WERI-Rb-1 (cell line): ENCODE data around the gene MCF2L2.
"Not testable (repeated sequence)": the region's sequence is repeated elsewhere in the genome, so short reads cannot be mapped to it uniquely, and the experiment has no call there.

Experiments used
- DNase-seq: peaks from one replicate; pipeline ENCODE4 v3.0.0-alpha.2; 2020
- H3K27ac ChIP-seq: fragments of 250-450 bp; sonication (Bioruptor Pico); 2 replicates; pipeline ENCODE4 v1.5.1; 2020; ENCODE audit warnings: mild to moderate bottlenecking, moderate library complexity
- H3K27me3 ChIP-seq: fragments of 250-450 bp; sonication (Bioruptor Pico); 2 replicates; pipeline ENCODE4 v1.5.1; 2021; ENCODE audit warnings: mild to moderate bottlenecking, low read depth, moderate library complexity; ENCODE audit not compliant: insufficient read depth, severe bottlenecking
- H3K36me3 ChIP-seq: fragments of 250-450 bp; sonication (Bioruptor Pico); 2 replicates; pipeline ENCODE4 v1.5.1; 2020; ENCODE audit warnings: mild to moderate bottlenecking, moderate library complexity
- H3K4me3 ChIP-seq: 2 replicates; pipeline ENCODE4 v1.5.1; 2011; ENCODE audit warnings: low read depth, mild to moderate bottlenecking, control low read depth, low read length
- H3K9me3 ChIP-seq: fragments of 250-450 bp; sonication (Bioruptor Pico); 2 replicates; pipeline ENCODE4 v1.5.1; 2021; ENCODE audit warnings: mild to moderate bottlenecking, moderate library complexity; ENCODE audit not compliant: severe bottlenecking
- TF ChIP-seq, protein P1 (sequence below): IDR thresholded peaks from 2 replicates; pipeline ENCODE4 v1.5.1; 2011; ENCODE audit warnings: low read depth, mild to moderate bottlenecking, control low read depth, inconsistent platforms, low read length

Gene MCF2L2

DNA sequence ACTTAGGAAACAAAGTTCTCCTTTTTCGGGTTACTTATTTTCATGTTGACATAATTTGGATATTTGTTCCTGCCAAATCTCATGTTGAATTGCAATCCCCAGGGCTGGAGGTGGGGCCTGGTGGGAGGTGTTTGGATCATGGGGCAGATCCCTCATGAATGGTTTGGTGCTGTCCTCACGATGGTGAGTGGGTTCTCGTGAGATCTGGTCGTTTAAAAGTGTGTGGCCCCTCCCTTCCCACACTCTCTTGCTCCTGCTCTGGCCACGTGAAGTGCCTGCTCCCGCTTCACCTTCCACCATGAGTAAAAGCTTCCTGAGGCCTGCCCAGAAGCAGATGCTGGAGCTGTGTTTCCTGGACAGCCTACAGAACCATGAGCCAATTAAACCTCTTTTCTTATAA, 43.7 kb upstream of the MCF2L2 start:
- Histone ChIP-seq H3K27ac (no peak overlapping the region), H3K27me3 (no peaks in the 10 kb centered on the region), H3K4me3 (no peak overlapping the region), H3K36me3 (no peaks in the 10 kb centered on the region), H3K9me3 (no peaks in the 10 kb centered on the region)
- DNase-seq: no peak
- TF ChIP-seq, protein P1, sequence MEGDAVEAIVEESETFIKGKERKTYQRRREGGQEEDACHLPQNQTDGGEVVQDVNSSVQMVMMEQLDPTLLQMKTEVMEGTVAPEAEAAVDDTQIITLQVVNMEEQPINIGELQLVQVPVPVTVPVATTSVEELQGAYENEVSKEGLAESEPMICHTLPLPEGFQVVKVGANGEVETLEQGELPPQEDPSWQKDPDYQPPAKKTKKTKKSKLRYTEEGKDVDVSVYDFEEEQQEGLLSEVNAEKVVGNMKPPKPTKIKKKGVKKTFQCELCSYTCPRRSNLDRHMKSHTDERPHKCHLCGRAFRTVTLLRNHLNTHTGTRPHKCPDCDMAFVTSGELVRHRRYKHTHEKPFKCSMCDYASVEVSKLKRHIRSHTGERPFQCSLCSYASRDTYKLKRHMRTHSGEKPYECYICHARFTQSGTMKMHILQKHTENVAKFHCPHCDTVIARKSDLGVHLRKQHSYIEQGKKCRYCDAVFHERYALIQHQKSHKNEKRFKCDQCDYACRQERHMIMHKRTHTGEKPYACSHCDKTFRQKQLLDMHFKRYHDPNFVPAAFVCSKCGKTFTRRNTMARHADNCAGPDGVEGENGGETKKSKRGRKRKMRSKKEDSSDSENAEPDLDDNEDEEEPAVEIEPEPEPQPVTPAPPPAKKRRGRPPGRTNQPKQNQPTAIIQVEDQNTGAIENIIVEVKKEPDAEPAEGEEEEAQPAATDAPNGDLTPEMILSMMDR: no peak

DNA sequence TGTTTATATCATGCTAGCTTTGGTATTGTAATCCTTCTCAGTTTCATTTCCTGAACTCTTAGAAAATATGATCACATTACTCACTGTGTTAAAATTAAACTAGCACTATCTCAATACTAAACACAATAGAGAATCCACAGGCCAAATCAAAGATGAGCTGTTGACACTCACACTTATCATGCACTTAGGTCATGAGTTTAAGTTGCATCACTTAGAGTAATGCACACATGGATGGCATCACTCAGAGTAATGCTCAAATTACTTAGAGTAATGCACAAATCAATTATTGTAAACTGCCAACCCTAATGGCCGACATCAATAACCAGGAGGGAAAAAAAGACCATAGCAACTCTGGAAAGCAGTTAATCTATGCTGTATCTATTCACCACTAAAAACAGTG, 40.0 kb upstream of the MCF2L2 start:
- DNase-seq: no peak
- no peak overlapping the region for H3K27ac ChIP-seq
- no peaks in the 10 kb centered on the region for H3K27me3 ChIP-seq
- H3K9me3 ChIP-seq: no peaks in the 10 kb centered on the region
- TF ChIP-seq, protein P1: no peak
- no peaks in the 10 kb centered on the region for H3K36me3 ChIP-seq
- no peak overlapping the region for H3K4me3 ChIP-seq

DNA sequence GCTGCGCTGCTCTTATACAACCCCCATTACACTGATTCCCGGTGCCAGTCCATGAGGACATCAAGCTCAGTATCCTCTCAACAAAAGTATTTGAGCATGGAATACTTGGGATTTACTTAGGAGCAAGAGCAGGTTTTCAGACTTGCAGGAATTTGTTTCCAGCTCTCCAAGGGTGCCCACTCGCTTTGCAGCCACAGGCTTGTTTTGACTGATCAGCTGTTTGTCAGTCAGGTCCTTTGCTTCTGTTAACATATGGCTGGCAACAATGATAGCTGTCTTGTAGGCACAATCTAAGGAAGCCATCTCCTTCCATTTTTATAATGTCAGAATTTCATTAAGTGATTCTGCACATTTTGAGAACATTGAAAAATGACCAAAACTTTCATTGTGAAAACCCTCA, 38.2 kb upstream of the MCF2L2 start:
- Histone ChIP-seq H3K4me3 (no peak overlapping the region), H3K27ac (no peak overlapping the region), H3K9me3 (no peaks in the 10 kb centered on the region), H3K27me3 (no peaks in the 10 kb centered on the region), H3K36me3 (no peaks in the 10 kb centered on the region)
- TF ChIP-seq, protein P1: no peak
- no peak for DNase-seq

DNA sequence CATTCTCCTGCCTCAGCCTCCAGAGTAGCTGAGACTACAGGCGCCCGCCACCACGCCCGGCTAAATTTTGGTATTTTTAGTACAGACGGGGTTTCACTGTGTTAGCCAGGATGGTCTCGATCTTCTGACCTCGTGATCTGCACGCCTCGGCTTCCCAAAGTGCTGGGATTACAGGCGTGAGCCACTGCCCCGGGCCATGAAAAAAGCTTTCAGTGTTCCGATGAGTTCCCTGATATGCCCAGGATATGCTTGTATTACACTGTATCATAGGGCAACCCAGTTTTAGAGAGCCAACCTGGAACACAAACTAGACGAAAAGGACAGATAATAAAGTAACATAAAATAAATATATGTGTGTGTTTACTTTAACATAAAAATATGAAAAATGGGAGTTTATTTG, 37.3 kb upstream of the MCF2L2 start:
- H3K36me3 ChIP-seq, H3K9me3 ChIP-seq, DNase-seq, H3K27me3 ChIP-seq, H3K4me3 ChIP-seq, H3K27ac ChIP-seq: not testable (repeated sequence)

DNA sequence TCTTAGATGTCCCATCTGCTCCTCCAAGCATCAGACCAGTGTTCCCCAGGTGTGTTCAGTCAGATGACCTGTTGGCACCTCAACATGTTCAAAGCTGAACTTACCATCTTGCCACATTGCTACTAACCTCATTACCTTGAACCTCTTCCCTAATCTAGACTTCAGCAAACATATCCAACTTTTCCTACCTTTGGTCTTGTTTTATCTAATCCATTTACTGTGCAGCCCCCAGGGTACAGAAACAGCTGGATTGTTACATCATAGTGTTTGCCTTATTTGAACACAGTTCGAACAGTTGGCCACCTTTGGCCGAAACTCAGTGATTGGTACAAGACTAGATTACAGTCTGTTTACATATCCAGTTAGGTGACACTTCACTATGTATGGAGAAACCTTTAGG, 36.1 kb upstream of the MCF2L2 start:
- Histone ChIP-seq H3K27ac (no peak overlapping the region), H3K9me3 (no peaks in the 10 kb centered on the region), H3K36me3 (no peaks in the 10 kb centered on the region), H3K27me3 (no peaks in the 10 kb centered on the region), H3K4me3 (no peak overlapping the region)
- TF ChIP-seq, protein P1: no peak
- no peak for DNase-seq

DNA sequence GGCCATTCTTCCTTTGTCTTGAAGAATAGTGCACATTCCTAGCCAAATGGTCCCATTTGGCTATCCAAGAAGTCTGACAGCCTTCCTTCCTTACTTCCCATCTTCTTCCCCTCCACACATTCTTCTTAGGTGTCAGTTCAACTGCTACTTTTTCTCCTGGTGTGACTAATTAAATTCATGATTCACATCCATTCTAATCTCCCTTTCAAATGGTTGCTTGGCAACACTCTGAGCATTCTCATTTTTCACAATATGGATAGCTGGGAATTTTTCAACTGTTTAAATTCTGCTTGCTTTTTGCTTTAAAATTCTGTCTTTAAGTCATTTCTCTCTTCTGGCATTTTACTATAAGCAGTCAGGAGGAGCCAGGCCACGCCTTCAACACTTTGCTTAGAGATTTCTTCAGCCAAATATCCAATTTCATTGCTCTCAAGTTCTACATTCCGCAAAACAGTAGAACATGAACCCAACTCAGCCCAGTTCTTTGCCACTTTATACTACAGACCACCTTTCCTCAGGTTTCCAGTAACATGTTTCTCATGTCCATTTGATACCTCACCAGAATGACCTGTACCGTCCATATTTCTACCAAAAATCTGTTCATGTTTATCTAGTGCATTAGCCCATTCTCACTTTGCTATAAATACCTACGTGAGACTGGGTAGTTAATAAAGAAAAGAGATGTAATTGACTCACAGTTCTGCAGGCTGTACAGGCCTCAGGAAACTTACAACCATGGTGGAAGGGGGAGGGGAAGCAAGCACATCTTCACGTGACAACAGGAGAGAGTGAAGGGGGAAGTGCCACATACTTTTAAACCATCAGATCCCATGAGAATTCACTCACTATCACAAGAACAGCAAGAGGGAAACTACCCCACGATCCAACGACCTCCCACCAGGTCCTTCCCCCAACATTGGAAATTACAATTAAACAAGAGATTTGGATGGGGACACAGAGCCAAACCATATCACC, 31.9 kb upstream of the MCF2L2 start:
- no peak overlapping the region for H3K4me3 ChIP-seq
- DNase-seq: no peak

More for the DNA sequence above, 31.9 kb upstream of the MCF2L2 start:
- Histone ChIP-seq H3K36me3 (peaks cover 8% of the 10 kb centered on the region; the same call in 1 of the 2 replicates), H3K9me3 (no peaks in the 10 kb centered on the region), H3K27ac (no peak overlapping the region), H3K27me3 (no peaks in the 10 kb centered on the region)
- TF ChIP-seq, protein P1: no peak
